Peyer's patch (tissue), 4 donors: ENCODE measurements around the gene HORMAD2.

Experiments used
- POLR2A ChIP-seq, 2 donors: fragments of 450-650 bp; IDR thresholded peaks; one replicate each; pipeline ENCODE4 v1.5.1; 2017; ENCODE audit warnings: antibody characterized with exemption in 2 of 2, mild to moderate bottlenecking in 2 of 2, moderate library complexity in 2 of 2
- TF ChIP-seq, protein P1 (sequence below), 6 experiments: fragments of 450-650 bp in 4 of 6; fragments of 200-600 bp in 2 of 6; sonication (generic) in 1 of 6; IDR thresholded peaks; one replicate each; pipeline ENCODE4 v1.5.1; 2017 to 2019; ENCODE audit warnings: antibody characterized with exemption in 6 of 6, mild to moderate bottlenecking in 3 of 6, moderate library complexity in 1 of 6

DNA sequence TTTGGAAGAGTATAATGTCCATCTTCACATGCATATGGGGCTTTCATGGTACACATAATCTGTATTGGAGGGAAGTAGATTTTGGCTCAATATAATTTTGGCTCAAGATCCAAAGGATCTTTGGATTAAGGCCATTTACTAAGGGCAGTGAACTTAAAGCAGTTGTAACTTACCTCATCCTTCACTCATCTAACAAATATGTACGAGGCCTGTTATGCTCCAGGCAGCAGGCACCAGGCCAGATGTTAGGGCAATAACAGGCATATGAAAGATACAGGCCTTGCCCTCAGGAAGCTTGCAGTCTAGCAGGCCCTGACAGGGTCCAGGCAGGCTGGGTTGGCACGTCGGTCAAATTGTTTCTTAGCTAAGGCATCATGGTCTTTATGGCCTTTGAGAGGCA is 121.7 kb downstream of the HORMAD2 start:
- TF ChIP-seq, protein P1, sequence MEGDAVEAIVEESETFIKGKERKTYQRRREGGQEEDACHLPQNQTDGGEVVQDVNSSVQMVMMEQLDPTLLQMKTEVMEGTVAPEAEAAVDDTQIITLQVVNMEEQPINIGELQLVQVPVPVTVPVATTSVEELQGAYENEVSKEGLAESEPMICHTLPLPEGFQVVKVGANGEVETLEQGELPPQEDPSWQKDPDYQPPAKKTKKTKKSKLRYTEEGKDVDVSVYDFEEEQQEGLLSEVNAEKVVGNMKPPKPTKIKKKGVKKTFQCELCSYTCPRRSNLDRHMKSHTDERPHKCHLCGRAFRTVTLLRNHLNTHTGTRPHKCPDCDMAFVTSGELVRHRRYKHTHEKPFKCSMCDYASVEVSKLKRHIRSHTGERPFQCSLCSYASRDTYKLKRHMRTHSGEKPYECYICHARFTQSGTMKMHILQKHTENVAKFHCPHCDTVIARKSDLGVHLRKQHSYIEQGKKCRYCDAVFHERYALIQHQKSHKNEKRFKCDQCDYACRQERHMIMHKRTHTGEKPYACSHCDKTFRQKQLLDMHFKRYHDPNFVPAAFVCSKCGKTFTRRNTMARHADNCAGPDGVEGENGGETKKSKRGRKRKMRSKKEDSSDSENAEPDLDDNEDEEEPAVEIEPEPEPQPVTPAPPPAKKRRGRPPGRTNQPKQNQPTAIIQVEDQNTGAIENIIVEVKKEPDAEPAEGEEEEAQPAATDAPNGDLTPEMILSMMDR (IDR thresholded peaks at IDR 0.05), result no peak
- TF ChIP-seq POLR2A (IDR thresholded peaks at IDR 0.05), result no peak
